Natural killer cell treated with Interleukin-12 subunit alpha and Interleukin-12 subunit beta and Interleukin-15 and Interleukin-18, amount 100 ng/mL, for 72 hours (primary cell): ENCODE measurements around the gene PTPRN2. TPM values are rescaled to one million over a fixed set of nuclear protein-coding genes. Genes with fewer than 3 reads are reported as not detected.
"Not testable (repeated sequence)": the region's sequence is repeated elsewhere in the genome, so short reads cannot be mapped to it uniquely, and the experiment has no call there.

ENCODE experiments used
- ATAC-seq, 2 donors: fragments of 150-1000 bp; cut with Tn5 transposase in 1 of 2; sonication (Bioruptor Pico), chemical (Tn5 transposase) in 1 of 2; 2 replicates each; pipeline ENCODE4 v1.10.0; 2021
- DNase-seq: peaks from one replicate; pipeline ENCODE4 v3.0.0; 2022; ENCODE audit warnings: low spot score
- H3K27ac Mint-ChIP-seq, 2 donors: 1 replicate in 1 of 2; 2 replicates in 1 of 2; pipeline ENCODE4 v1.8.0; 2022; ENCODE audit warnings: mixed read lengths in 2 of 2, mild to moderate bottlenecking in 1 of 2, moderate library complexity in 1 of 2
- H3K27me3 Mint-ChIP-seq, 2 donors: 1 replicate in 1 of 2; 2 replicates in 1 of 2; pipeline ENCODE4 v1.8.0; 2022; ENCODE audit warnings: mixed read lengths in 2 of 2
- H3K36me3 Mint-ChIP-seq: one replicate; pipeline ENCODE4 v1.8.0; 2022; ENCODE audit warnings: mixed read lengths
- H3K4me1 Mint-ChIP-seq, 2 donors: 1 replicate in 1 of 2; 2 replicates in 1 of 2; pipeline ENCODE4 v1.8.0; 2022; ENCODE audit warnings: low read depth in 2 of 2, mixed read lengths in 2 of 2, mild to moderate bottlenecking in 1 of 2
- H3K4me3 Mint-ChIP-seq: one replicate; pipeline ENCODE4 v1.8.0; 2022; ENCODE audit warnings: mixed read lengths
- H3K9me3 Mint-ChIP-seq: 2 replicates; pipeline ENCODE4 v1.8.0; 2022; ENCODE audit warnings: mixed read lengths
- total RNA-seq, 2 donors: library from RNA; stranded (reverse); gene quantifications; one replicate each; pipeline ENCODE4 v1.2.3, GENCODE V29; 2022

The PTPRN2 gene
- total RNA-seq, 2 donors from 2014 or later = 0.17 to 0.74 TPM

DNA sequence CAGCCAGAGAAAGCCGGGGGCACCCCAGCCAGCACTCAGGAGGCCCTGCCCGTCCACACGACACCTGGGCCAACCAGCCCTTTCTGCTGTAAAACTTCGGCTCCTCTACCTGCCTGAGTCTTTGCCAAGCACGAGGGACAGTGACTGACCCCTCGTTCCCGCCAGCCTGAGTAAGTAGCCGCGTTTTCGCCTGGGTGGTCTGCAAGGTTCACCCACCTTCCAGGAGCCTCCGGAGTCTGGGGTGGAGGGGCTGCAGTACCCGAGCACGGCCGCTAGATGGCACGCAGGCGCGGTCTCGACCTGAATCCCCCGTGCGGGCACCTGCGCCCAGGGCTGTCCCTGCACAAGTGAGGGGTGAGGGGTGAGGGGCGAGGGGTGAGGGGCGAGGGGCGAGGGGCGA lies 192.7 kb downstream of the PTPRN2 start:
- H3K36me3 Mint-ChIP-seq = no peaks in the 10 kb centered on the region
- H3K9me3 Mint-ChIP-seq = peaks cover 6% of the 10 kb centered on the region
- no peaks in the 10 kb centered on the region for H3K27me3 Mint-ChIP-seq
- H3K4me1 Mint-ChIP-seq = no peaks in the 10 kb centered on the region
- no peak overlapping the region for H3K4me3 Mint-ChIP-seq
- no peak for DNase-seq
- no peak for ATAC-seq
- H3K27ac Mint-ChIP-seq = no peak overlapping the region

GRCh38 chr7:158393926-158394625 lies 193.5 kb downstream of the PTPRN2 start:
- no peaks in the 10 kb centered on the region for H3K27me3 Mint-ChIP-seq
- DNase-seq (no peak), ATAC-seq (no peak)
- H3K4me1 Mint-ChIP-seq = no peaks in the 10 kb centered on the region
- no peak overlapping the region for H3K4me3 Mint-ChIP-seq
- no peaks in the 10 kb centered on the region for H3K36me3 Mint-ChIP-seq
- H3K9me3 Mint-ChIP-seq = peaks cover 6% of the 10 kb centered on the region
- no peak overlapping the region for H3K27ac Mint-ChIP-seq

GRCh38 chr7:158392251-158392650 lies 195.4 kb downstream of the PTPRN2 start:
- H3K36me3 Mint-ChIP-seq = no peaks in the 10 kb centered on the region
- ATAC-seq = no peak
- no peaks in the 10 kb centered on the region for H3K9me3 Mint-ChIP-seq
- DNase-seq = no peak
- no peaks in the 10 kb centered on the region for H3K4me1 Mint-ChIP-seq
- no peak overlapping the region for H3K27ac Mint-ChIP-seq
- no peak overlapping the region for H3K4me3 Mint-ChIP-seq
- H3K27me3 Mint-ChIP-seq = no peaks in the 10 kb centered on the region

GRCh38 chr7:158391541-158391940 lies 196.1 kb downstream of the PTPRN2 start:
- no peaks in the 10 kb centered on the region for H3K4me1 Mint-ChIP-seq
- H3K27me3 Mint-ChIP-seq = no peaks in the 10 kb centered on the region
- H3K27ac Mint-ChIP-seq = no peak overlapping the region
- no peaks in the 10 kb centered on the region for H3K36me3 Mint-ChIP-seq
- ATAC-seq = no peak
- H3K9me3 Mint-ChIP-seq = no peaks in the 10 kb centered on the region
- no peak for DNase-seq
- no peak overlapping the region for H3K4me3 Mint-ChIP-seq

- Mint-ChIP-seq H3K9me3 (no peaks in the 10 kb centered on the region), H3K4me3 (no peak overlapping the region)
Measured at GRCh38 chr7:158391141-158391540, 196.5 kb downstream of the PTPRN2 start.

DNA sequence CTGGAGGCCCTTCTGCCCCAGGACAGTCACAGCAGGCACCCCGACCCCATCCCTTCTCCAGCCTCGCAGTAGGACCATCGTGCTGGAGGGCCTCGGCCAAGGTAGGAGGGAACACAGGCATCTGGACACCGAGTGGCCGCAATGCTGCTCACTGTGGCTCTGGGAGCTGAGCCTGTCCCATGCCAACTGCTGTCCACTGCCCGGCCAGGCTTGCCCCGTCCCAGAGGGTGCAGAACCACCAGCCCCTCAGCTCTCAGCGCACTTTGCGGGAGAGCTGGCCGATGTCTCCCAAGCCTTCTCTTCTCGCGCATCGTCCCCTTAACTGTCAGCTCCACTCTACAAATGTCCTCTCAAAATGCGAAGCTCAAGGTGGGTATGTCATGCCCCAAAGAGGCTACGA lies 197.2 kb downstream of the PTPRN2 start:
- Mint-ChIP-seq H3K4me3 (no peak overlapping the region), H3K36me3 (no peaks in the 10 kb centered on the region), H3K27ac (no peak overlapping the region), H3K9me3 (no peaks in the 10 kb centered on the region), H3K4me1 (no peaks in the 10 kb centered on the region), H3K27me3 (no peaks in the 10 kb centered on the region)
- ATAC-seq (no peak), DNase-seq (no peak)

More at GRCh38 chr7:158391141-158391540, 196.5 kb downstream of the PTPRN2 start:
- ATAC-seq (no peak), DNase-seq (no peak)
- H3K4me1 Mint-ChIP-seq = no peaks in the 10 kb centered on the region
- no peak overlapping the region for H3K27ac Mint-ChIP-seq
- H3K36me3 Mint-ChIP-seq = no peaks in the 10 kb centered on the region
- no peaks in the 10 kb centered on the region for H3K27me3 Mint-ChIP-seq

DNA sequence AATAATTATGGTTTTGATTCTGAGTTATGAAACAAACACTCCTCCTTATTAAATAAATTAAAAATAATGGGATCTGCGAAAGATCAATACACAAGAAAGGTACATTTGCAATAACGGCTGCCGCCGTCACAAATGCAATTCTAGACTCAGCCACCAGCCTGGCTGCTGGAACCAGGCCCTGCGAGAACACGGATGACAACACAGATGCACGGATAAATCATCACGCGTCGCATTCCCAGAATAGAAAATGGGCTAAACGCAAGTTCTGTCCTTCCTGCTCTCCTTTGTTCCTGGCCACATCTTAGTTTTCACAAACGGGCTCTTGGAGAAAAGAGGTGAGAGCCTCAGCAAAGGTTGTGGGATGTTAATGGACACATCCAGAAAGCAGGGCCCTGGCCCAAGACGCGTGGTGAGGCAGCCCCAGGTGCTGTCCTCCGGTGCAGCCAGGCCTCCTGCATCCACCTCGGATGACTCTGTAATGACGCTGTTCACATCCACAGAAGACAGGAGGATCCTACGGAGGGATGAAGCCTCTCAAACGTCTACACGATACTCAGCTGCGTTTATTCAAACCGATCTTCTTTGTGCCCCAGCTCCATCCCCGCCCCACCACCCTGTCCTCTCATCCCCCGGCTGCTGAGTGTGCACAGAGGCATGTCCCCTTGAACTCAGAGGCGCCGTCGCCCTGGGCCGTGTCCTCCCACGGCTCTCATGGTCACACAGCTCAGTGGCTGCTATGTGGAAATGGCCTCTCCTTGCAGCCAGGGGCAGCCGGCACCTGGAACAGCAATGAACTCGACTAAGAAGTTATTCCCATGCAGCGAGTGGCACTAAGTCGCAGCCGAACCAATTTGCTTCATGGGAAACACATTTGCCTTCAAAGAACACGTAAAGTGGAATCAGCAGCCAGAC lies 197.9 kb downstream of the PTPRN2 start:
- no peaks in the 10 kb centered on the region for H3K9me3 Mint-ChIP-seq
- no peaks in the 10 kb centered on the region for H3K36me3 Mint-ChIP-seq
- no peaks in the 10 kb centered on the region for H3K27me3 Mint-ChIP-seq
- ATAC-seq = no peak
- H3K4me3 Mint-ChIP-seq = no peak overlapping the region
- no peak for DNase-seq
- H3K27ac Mint-ChIP-seq = no peak overlapping the region
- no peaks in the 10 kb centered on the region for H3K4me1 Mint-ChIP-seq

GRCh38 chr7:158388928-158389327 lies 198.7 kb downstream of the PTPRN2 start:
- Mint-ChIP-seq H3K4me1 (no peaks in the 10 kb centered on the region), H3K27ac (no peak overlapping the region), H3K36me3 (no peaks in the 10 kb centered on the region), H3K27me3 (peaks cover 0 to 4% of the 10 kb centered on the region in 2 donors), H3K4me3 (no peak overlapping the region), H3K9me3 (no peaks in the 10 kb centered on the region)
- ATAC-seq (no peak), DNase-seq (no peak)

GRCh38 chr7:158388072-158388471 lies 199.6 kb downstream of the PTPRN2 start:
- H3K36me3 Mint-ChIP-seq = no peaks in the 10 kb centered on the region

GRCh38 chr7:158387546-158387891 lies 200.1 kb downstream of the PTPRN2 start:
- Mint-ChIP-seq H3K27ac (no peak overlapping the region), H3K36me3 (no peaks in the 10 kb centered on the region), H3K4me3 (no peak overlapping the region), H3K9me3 (no peaks in the 10 kb centered on the region), H3K4me1 (no peaks in the 10 kb centered on the region), H3K27me3 (peaks cover 0 to 5% of the 10 kb centered on the region in 2 donors)
- ATAC-seq = no peak
- no peak for DNase-seq

More at GRCh38 chr7:158388072-158388471, 199.6 kb downstream of the PTPRN2 start:
- no peaks in the 10 kb centered on the region for H3K4me1 Mint-ChIP-seq
- H3K9me3 Mint-ChIP-seq = no peaks in the 10 kb centered on the region
- H3K27ac Mint-ChIP-seq = no peak overlapping the region
- ATAC-seq (no peak), DNase-seq (no peak)
- peaks cover 0 to 5% of the 10 kb centered on the region in 2 donors for H3K27me3 Mint-ChIP-seq
- no peak overlapping the region for H3K4me3 Mint-ChIP-seq

DNA sequence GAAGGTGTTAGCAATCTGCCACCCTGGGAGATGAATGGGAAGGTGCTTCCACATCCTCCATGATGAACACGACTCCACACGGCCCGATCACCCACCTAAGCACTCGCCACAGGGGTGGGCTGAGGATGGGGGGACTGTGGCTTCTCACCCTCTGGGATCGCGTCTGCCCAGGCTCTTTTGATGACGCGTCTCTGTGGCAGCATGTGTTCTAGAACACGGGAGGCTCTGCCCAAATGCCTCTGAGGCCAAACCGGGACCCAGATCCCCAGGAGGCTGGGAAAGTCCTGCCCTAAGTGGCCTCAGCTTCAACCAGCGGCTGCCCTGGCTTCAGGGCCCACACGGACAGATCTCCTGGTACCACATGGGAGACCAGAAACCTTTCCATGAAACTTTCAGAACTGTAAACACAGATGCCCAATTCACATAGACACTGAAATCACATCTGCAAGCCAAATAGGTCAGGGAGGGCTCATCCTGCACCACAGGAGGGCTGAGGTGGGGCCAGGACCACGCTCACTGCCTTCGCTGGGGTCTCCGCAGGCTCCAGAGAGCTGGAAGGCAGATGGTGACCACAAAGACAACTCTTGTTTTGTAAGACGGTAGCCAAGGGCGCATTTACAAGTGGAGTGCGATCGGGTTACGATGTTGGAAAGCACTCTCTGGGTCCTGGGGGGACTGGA lies 200.6 kb downstream of the PTPRN2 start:
- DNase-seq = no peak
- Mint-ChIP-seq H3K4me3 (no peak overlapping the region), H3K27me3 (peaks cover 0 to 8% of the 10 kb centered on the region in 2 donors), H3K36me3 (no peaks in the 10 kb centered on the region), H3K27ac (no peak overlapping the region), H3K9me3 (no peaks in the 10 kb centered on the region), H3K4me1 (no peaks in the 10 kb centered on the region)
- no peak for ATAC-seq

- DNase-seq = no peak
- no peak overlapping the region for H3K27ac Mint-ChIP-seq
- peaks cover 0 to 8% of the 10 kb centered on the region in 2 donors for H3K27me3 Mint-ChIP-seq
- H3K9me3 Mint-ChIP-seq = no peaks in the 10 kb centered on the region
- no peaks in the 10 kb centered on the region for H3K4me1 Mint-ChIP-seq
- no peak overlapping the region for H3K4me3 Mint-ChIP-seq
- no peak for ATAC-seq
- no peaks in the 10 kb centered on the region for H3K36me3 Mint-ChIP-seq
Measured at GRCh38 chr7:158386355-158386618, 201.3 kb downstream of the PTPRN2 start.

- not testable (repeated sequence) for H3K36me3 Mint-ChIP-seq, H3K4me1 Mint-ChIP-seq, H3K9me3 Mint-ChIP-seq, ATAC-seq, H3K27me3 Mint-ChIP-seq, H3K4me3 Mint-ChIP-seq, H3K27ac Mint-ChIP-seq
- peak; percentile 45 for DNase-seq
Measured at GRCh38 chr7:158385496-158386354, 201.9 kb downstream of the PTPRN2 start.
